Spinal cord (tissue), 10 donors: ENCODE measurements around the gene SEMA4C. TPM values are rescaled to one million over a fixed set of nuclear protein-coding genes. Genes with fewer than 3 reads are reported as not detected.
"Not testable (repeated sequence)": the region's sequence is repeated elsewhere in the genome, so short reads cannot be mapped to it uniquely, and the experiment has no call there.

Source experiments
- DNase-seq, 6 donors: peaks; one replicate each; pipeline versions ENCODE4 v3.0.0 to v3.0.0-alpha.2; 2013 to 2015; ENCODE audit warnings: low spot score in 6 of 6, low read depth in 4 of 6
- H3K27ac ChIP-seq: one replicate; pipeline ENCODE4 v1.5.1; 2013; ENCODE audit warnings: low read depth, low read length, control low read depth
- H3K27me3 ChIP-seq: one replicate; pipeline ENCODE4 v1.6.1; 2013; ENCODE audit warnings: low read length; ENCODE audit not compliant: control insufficient read depth, insufficient read depth
- H3K36me3 ChIP-seq: one replicate; pipeline ENCODE4 v1.6.1; 2013; ENCODE audit warnings: low read length; ENCODE audit not compliant: control insufficient read depth, insufficient read depth
- H3K4me1 ChIP-seq: one replicate; pipeline ENCODE4 v1.6.1; 2013; ENCODE audit warnings: low read length; ENCODE audit not compliant: control insufficient read depth, insufficient read depth
- H3K4me3 ChIP-seq: one replicate; pipeline ENCODE4 v1.5.1; 2013; ENCODE audit warnings: low read depth, low read length, control low read depth
- H3K9me3 ChIP-seq: one replicate; pipeline ENCODE4 v1.6.1; 2013; ENCODE audit warnings: low read length; ENCODE audit not compliant: control insufficient read depth, insufficient read depth
- WGBS: methylation state at CpG from one replicate; pipeline ENCODE4 v1.1.5; 2013; ENCODE audit warnings: missing lambda C conversion rate; ENCODE audit not compliant: insufficient coverage; 5-methylcytosine and 5-hydroxymethylcytosine counted together
- polyA plus RNA-seq, 2 donors: library from polyadenylated mRNA; unstranded; fragments of 120-200 nt; gene quantifications; one replicate each; pipeline ENCODE4 v1.2.1, GENCODE V29; 2013; ENCODE audit not compliant: insufficient read length in 2 of 2
- total RNA-seq, 2 donors: library from RNA; depleted of rRNA in 1 of 2; stranded (reverse); fragments of 120-200 nt in 1 of 2; fragments of >200 nt in 1 of 2; gene quantifications; one replicate each; pipeline versions ENCODE4 v1.2.3 to v1.2.4, GENCODE V29; 2013 to 2014
- donor health status: healthy.

The SEMA4C gene
- total and polyA plus RNA-seq, 4 donors = 35.9 to 84.0 (median 57.4) TPM

- no peak for DNase-seq
- H3K4me1 ChIP-seq = peaks cover 77% of the 10 kb centered on the region
- no peak overlapping the region for H3K4me3 ChIP-seq
- WGBS = 67% methylated on average over 5 of the region's 6 CpGs
- H3K27me3 ChIP-seq = no peaks in the 10 kb centered on the region
- H3K27ac ChIP-seq = peak overlapping the region; percentile 15
- H3K36me3 ChIP-seq = no peaks in the 10 kb centered on the region
- H3K9me3 ChIP-seq = no peaks in the 10 kb centered on the region
These were observed 21.0 kb upstream of the SEMA4C start for GRCh38 chr2:96890726-96891385.

- Histone ChIP-seq H3K9me3 (no peaks in the 10 kb centered on the region), H3K4me3 (no peak overlapping the region), H3K27ac (no peak overlapping the region), H3K4me1 (peaks cover 77% of the 10 kb centered on the region), H3K36me3 (no peaks in the 10 kb centered on the region), H3K27me3 (no peaks in the 10 kb centered on the region)
- WGBS = 79% methylated on average over 4 of the region's 7 CpGs
- no peak for DNase-seq
These were observed 20.4 kb upstream of the SEMA4C start for GRCh38 chr2:96890252-96890651.

GRCh38 chr2:96889502-96889901, 19.6 kb upstream of the SEMA4C start:
- H3K4me3 ChIP-seq, H3K9me3 ChIP-seq, H3K36me3 ChIP-seq, H3K27ac ChIP-seq, H3K27me3 ChIP-seq, DNase-seq: not testable (repeated sequence)
- peaks cover 78% of the 10 kb centered on the region for H3K4me1 ChIP-seq
- WGBS = 93% methylated on average over 2 of the region's 5 CpGs

- H3K4me3 ChIP-seq = no peak overlapping the region
- 54% methylated on average over 11 of the region's 12 CpGs for WGBS
- no peaks in the 10 kb centered on the region for H3K27me3 ChIP-seq
- peaks cover 77% of the 10 kb centered on the region for H3K4me1 ChIP-seq
- no peak for DNase-seq
- no peaks in the 10 kb centered on the region for H3K9me3 ChIP-seq
- peak overlapping the region; percentile 73 for H3K27ac ChIP-seq
- H3K36me3 ChIP-seq = peaks cover 2% of the 10 kb centered on the region
These were observed 18.5 kb upstream of the SEMA4C start for GRCh38 chr2:96888072-96889011.

GRCh38 chr2:96887493-96888012, 17.7 kb upstream of the SEMA4C start:
- peak in 2 of 6 donors; percentile 37 to 91 for DNase-seq
- peaks cover 71% of the 10 kb centered on the region for H3K4me1 ChIP-seq
- no peak overlapping the region for H3K4me3 ChIP-seq

GRCh38 chr2:96885432-96886347, 15.8 kb upstream of the SEMA4C start:
- peaks cover 70% of the 10 kb centered on the region for H3K4me1 ChIP-seq
- H3K9me3 ChIP-seq = no peaks in the 10 kb centered on the region
- no peak overlapping the region for H3K4me3 ChIP-seq
- no peak for DNase-seq
- H3K27ac ChIP-seq = no peak overlapping the region
- H3K27me3 ChIP-seq = no peaks in the 10 kb centered on the region
- 92% methylated on average over 20 of the region's 23 CpGs for WGBS
- peaks cover 2% of the 10 kb centered on the region for H3K36me3 ChIP-seq

More at GRCh38 chr2:96887493-96888012, 17.7 kb upstream of the SEMA4C start:
- no peaks in the 10 kb centered on the region for H3K27me3 ChIP-seq
- H3K36me3 ChIP-seq = peaks cover 2% of the 10 kb centered on the region
- H3K9me3 ChIP-seq = no peaks in the 10 kb centered on the region
- 33% methylated on average over 18 of the region's 18 CpGs for WGBS
- H3K27ac ChIP-seq = peak overlapping the region; percentile 73

GRCh38 chr2:96884299-96885094, 14.6 kb upstream of the SEMA4C start:
- no peak for DNase-seq
- H3K36me3 ChIP-seq = peaks cover 2% of the 10 kb centered on the region
- no peak overlapping the region for H3K27ac ChIP-seq
- no peak overlapping the region for H3K4me3 ChIP-seq
- peaks cover 65% of the 10 kb centered on the region for H3K4me1 ChIP-seq
- no peaks in the 10 kb centered on the region for H3K9me3 ChIP-seq
- no peaks in the 10 kb centered on the region for H3K27me3 ChIP-seq
- WGBS = 90% methylated on average over 19 of the region's 19 CpGs

- DNase-seq = no peak
- H3K4me3 ChIP-seq = no peak overlapping the region
- peaks cover 2% of the 10 kb centered on the region for H3K36me3 ChIP-seq
- no peaks in the 10 kb centered on the region for H3K27me3 ChIP-seq
- H3K27ac ChIP-seq = no peak overlapping the region
- 86% methylated on average over 5 of the region's 9 CpGs for WGBS
- H3K4me1 ChIP-seq = peaks cover 68% of the 10 kb centered on the region
- no peaks in the 10 kb centered on the region for H3K9me3 ChIP-seq
These were observed 13.4 kb upstream of the SEMA4C start for GRCh38 chr2:96883306-96883705.
